Right hindlimb (tissue), 1 donor: ENCODE results near the gene RFX5.
"Not testable (repeated sequence)": the region's sequence is repeated elsewhere in the genome, so short reads cannot be mapped to it uniquely, and the experiment has no call there.

Source experiments
- DNase-seq: peaks from one replicate; pipeline ENCODE4 v3.0.0-alpha.2; 2018

The RFX5 gene

GRCh38 chr1:151361883-151362282, 14.8 kb upstream of the RFX5 start:
- DNase-seq: no peak

- no peak for DNase-seq
Observed at GRCh38 chr1:151356696-151357095, 9.6 kb upstream of the RFX5 start.

GRCh38 chr1:151352021-151352718, 5.1 kb upstream of the RFX5 start:
- no peak for DNase-seq

- not testable (repeated sequence) for DNase-seq
Observed at GRCh38 chr1:151350323-151350722, 3.3 kb upstream of the RFX5 start.

GRCh38 chr1:151347523-151348246, 633 bp upstream of the RFX5 start:
- DNase-seq: no peak

- no peak for DNase-seq
Observed at GRCh38 chr1:151346082-151346768, 827 bp downstream of the RFX5 start.

GRCh38 chr1:151344291-151344690, 2.8 kb downstream of the RFX5 start:
- DNase-seq: no peak

- DNase-seq: no peak
Observed at GRCh38 chr1:151343587-151343986, 3.5 kb downstream of the RFX5 start.

- no peak for DNase-seq
Observed at GRCh38 chr1:151342569-151342968, 4.5 kb downstream of the RFX5 start.

- no peak for DNase-seq
Observed at GRCh38 chr1:151342021-151342420, 5.0 kb downstream of the RFX5 start.

GRCh38 chr1:151340870-151341754, 5.9 kb downstream of the RFX5 start:
- peak; percentile 60 for DNase-seq

- DNase-seq: no peak
Observed at GRCh38 chr1:151336556-151336955, 10.5 kb downstream of the RFX5 start.

GRCh38 chr1:151334822-151335221, 12.2 kb downstream of the RFX5 start:
- no peak for DNase-seq

GRCh38 chr1:151327903-151328674, 19.0 kb downstream of the RFX5 start:
- DNase-seq: peak; percentile 34

GRCh38 chr1:151327223-151327902, 19.7 kb downstream of the RFX5 start, which contains the start of gene PI4KB:
TSS of gene PI4KB (minus strand) at chr1:151327416. CDS start at chr1:151316481, 10,935 bp downstream.
- peak; percentile 96 for DNase-seq

- peak; percentile 73 for DNase-seq
Observed at GRCh38 chr1:151326619-151327222, 20.3 kb downstream of the RFX5 start.

- DNase-seq: no peak
Observed at GRCh38 chr1:151325646-151326429, 21.2 kb downstream of the RFX5 start.

GRCh38 chr1:151325231-151325630, 21.8 kb downstream of the RFX5 start:
- no peak for DNase-seq

- no peak for DNase-seq
Observed at GRCh38 chr1:151324390-151324930, 22.6 kb downstream of the RFX5 start.

- DNase-seq: no peak
Observed at GRCh38 chr1:151318975-151319374, 28.1 kb downstream of the RFX5 start.
